GM18508 (cell line): ENCODE data around the gene GATAD2B.

Source experiments
- ATAC-seq: cut with Tn5 transposase; IDR thresholded peaks from one replicate; pipeline ENCODE4 v1.9.1; 2021; ENCODE audit warnings: moderate number of reproducible peaks; ENCODE audit not compliant: insufficient read depth, unreplicated experiment

GATAD2B gene

GRCh38 chr1:153953859-153954365 lies 31.1 kb upstream of the GATAD2B start:
- ATAC-seq, result no peak

- ATAC-seq, result no peak
These were observed 29.0 kb upstream of the GATAD2B start for GRCh38 chr1:153951801-153952200.

- no peak for ATAC-seq
These were observed 28.4 kb upstream of the GATAD2B start for GRCh38 chr1:153951183-153951582.

GRCh38 chr1:153946622-153947241 lies 24.0 kb upstream of the GATAD2B start, which contains the start of gene DENND4B:
Gene DENND4B (minus strand): TSS chr1:153946718. CDS start chr1:153944374, 2,344 bp downstream.
- ATAC-seq, result no peak

- ATAC-seq, result peak; percentile 42
These were observed 23.2 kb upstream of the GATAD2B start for GRCh38 chr1:153945795-153946621.

GRCh38 chr1:153945131-153945794 lies 22.5 kb upstream of the GATAD2B start:
- no peak for ATAC-seq

GRCh38 chr1:153944827-153945117 lies 22.0 kb upstream of the GATAD2B start:
- ATAC-seq, result no peak

GRCh38 chr1:153944005-153944826 lies 21.4 kb upstream of the GATAD2B start:
- ATAC-seq, result no peak

GRCh38 chr1:153942766-153943549 lies 20.2 kb upstream of the GATAD2B start:
- no peak for ATAC-seq

GRCh38 chr1:153941826-153942725 lies 19.3 kb upstream of the GATAD2B start:
- no peak for ATAC-seq

GRCh38 chr1:153940756-153941155 lies 18.0 kb upstream of the GATAD2B start:
- ATAC-seq, result no peak

GRCh38 chr1:153939476-153939875 lies 16.7 kb upstream of the GATAD2B start:
- ATAC-seq, result no peak

GRCh38 chr1:153938996-153939395 lies 16.2 kb upstream of the GATAD2B start:
- no peak for ATAC-seq

GRCh38 chr1:153937331-153937730 lies 14.6 kb upstream of the GATAD2B start:
- ATAC-seq, result no peak

GRCh38 chr1:153936011-153936802 lies 13.4 kb upstream of the GATAD2B start:
- no peak for ATAC-seq

- no peak for ATAC-seq
These were observed 12.0 kb upstream of the GATAD2B start for GRCh38 chr1:153934746-153935145.

- no peak for ATAC-seq
These were observed 11.2 kb upstream of the GATAD2B start for GRCh38 chr1:153933955-153934354.

- ATAC-seq, result no peak
These were observed 10.7 kb upstream of the GATAD2B start for GRCh38 chr1:153933430-153933829.
